AG04450 (cell line): ENCODE results near the gene TNFRSF18. TPM values are rescaled to one million over a fixed set of nuclear protein-coding genes. Genes with fewer than 3 reads are reported as not detected.
A peak's percentile ranks its signal among the peaks of the same experiment; 100 is the strongest.

ENCODE experiments used
- CTCF ChIA-PET: fragments of 300-600, 350-600 bp; formaldehyde crosslinking; extraction: SDS; loops from one replicate; lab custom pipeline; 2022; ENCODE audit warnings: antibody characterized with exemption, inconsistent platforms; lab: Charles Lee
- POLR2A ChIA-PET: fragments of 350-600 bp; formaldehyde crosslinking; extraction: SDS; loops from one replicate; lab custom pipeline; 2021; ENCODE audit warnings: antibody characterized with exemption, inconsistent platforms; lab: Yijun Ruan, JAX
- DNase-seq: peaks from one replicate; pipeline ENCODE4 v3.0.0-alpha.2; 2011; ENCODE audit warnings: low read depth, low spot score
- H3K27ac ChIP-seq: one replicate; pipeline ENCODE4 v1.5.1; 2012; ENCODE audit warnings: low read depth, low read length, control low read depth
- H3K27me3 ChIP-seq: one replicate; pipeline ENCODE4 v1.6.0; 2012; ENCODE audit warnings: low read length; ENCODE audit not compliant: control insufficient read depth, insufficient read depth
- H3K4me3 ChIP-seq: 2 replicates; pipeline ENCODE4 v1.5.1; 2011; ENCODE audit warnings: mild to moderate bottlenecking, low read depth, low read length, control low read depth
- H3K9me3 ChIP-seq: 2 replicates; pipeline ENCODE4 v1.5.1; 2012; ENCODE audit warnings: low read length; ENCODE audit not compliant: control insufficient read depth, insufficient read depth
- CTCF ChIP-seq: IDR thresholded peaks from 2 replicates; pipeline ENCODE4 v1.5.1; 2011; ENCODE audit warnings: low read depth, low read length, control low read depth, inconsistent platforms
- polyA plus RNA-seq: library from polyadenylated mRNA; depleted of rRNA; stranded (reverse); fragments of >200 nt; gene quantifications from 2 replicates; pipeline ENCODE4 v1.2.3, GENCODE V29; 2011; rRNA removed
- small RNA-seq: library from RNA; depleted of rRNA; stranded (forward); fragments of <200 nt; gene quantifications from one replicate; pipeline ENCODE3, GENCODE V24; 2012; ENCODE audit warnings: low read depth; ENCODE audit not compliant: insufficient read length

The TNFRSF18 gene
- polyA plus RNA-seq, 1 experiment = 1.0 TPM

GRCh38 chr1:1157033-1157365 lies 49.4 kb downstream of the TNFRSF18 start:
- ChIA-PET POLR2A (no interaction called here), CTCF (no interaction called here)
- no peak overlapping the region for H3K4me3 ChIP-seq
- H3K27ac ChIP-seq = no peak overlapping the region
- H3K9me3 ChIP-seq = peaks cover 21% of the 10 kb centered on the region
- H3K27me3 ChIP-seq = peaks cover 2% of the 10 kb centered on the region
- no peak for TF ChIP-seq CTCF
- DNase-seq = no peak

GRCh38 chr1:1156140-1157032 lies 50.0 kb downstream of the TNFRSF18 start:
- no peak for DNase-seq
- ChIA-PET POLR2A (no interaction called here), CTCF (no interaction called here)
- Histone ChIP-seq H3K9me3 (peaks cover 27% of the 10 kb centered on the region), H3K27ac (no peak overlapping the region), H3K27me3 (peaks cover 2% of the 10 kb centered on the region), H3K4me3 (no peak overlapping the region)
- TF ChIP-seq CTCF = no peak

GRCh38 chr1:1155258-1155657 lies 51.1 kb downstream of the TNFRSF18 start:
- DNase-seq = no peak
- CTCF ChIA-PET = no interaction called here
- POLR2A ChIA-PET = no interaction called here

GRCh38 chr1:1153874-1154273 lies 52.5 kb downstream of the TNFRSF18 start:
- no peak for TF ChIP-seq CTCF
- ChIA-PET CTCF (no interaction called here), POLR2A (no interaction called here)
- H3K27me3 ChIP-seq = peaks cover 7% of the 10 kb centered on the region
- no peak overlapping the region for H3K27ac ChIP-seq
- H3K4me3 ChIP-seq = no peak overlapping the region
- peaks cover 35% of the 10 kb centered on the region for H3K9me3 ChIP-seq
- no peak for DNase-seq

More at GRCh38 chr1:1155258-1155657, 51.1 kb downstream of the TNFRSF18 start:
- no peak overlapping the region for H3K4me3 ChIP-seq
- TF ChIP-seq CTCF = no peak
- H3K27me3 ChIP-seq = peaks cover 2% of the 10 kb centered on the region
- peaks cover 35% of the 10 kb centered on the region for H3K9me3 ChIP-seq
- no peak overlapping the region for H3K27ac ChIP-seq

Small RNA genes within 50 kb of the gene (small RNA-seq; reads per million reads assigned to genes)
- 5.6 reads per million, percentile 54 among the genes with 10 or more reads in this experiment for gene MIR200A
- 1.1 reads per million for gene MIR200B
- gene MIR429 = 3.5 reads per million, percentile 30 among the genes with 10 or more reads in this experiment

Other genes with a start within 250 kb of the TNFRSF18 start
- gene NOC2L, start 247.3 kb downstream of the TNFRSF18 start, polyA plus RNA-seq = 36.1 and 41.7 TPM in 2 replicates
- gene KLHL17, start 246.0 kb downstream of the TNFRSF18 start, polyA plus RNA-seq = 5.5 and 9.7 TPM in 2 replicates
- gene PLEKHN1, start 240.1 kb downstream of the TNFRSF18 start, polyA plus RNA-seq = 0.06 and 0.15 TPM in 2 replicates
- not detected in 2 replicates for gene PERM1, start 224.5 kb downstream of the TNFRSF18 start, polyA plus RNA-seq
- 0.68 and 0.76 TPM in 2 replicates for gene HES4, start 206.5 kb downstream of the TNFRSF18 start, polyA plus RNA-seq
- gene ISG15, start 193.1 kb downstream of the TNFRSF18 start, polyA plus RNA-seq = 22.4 and 36.0 TPM in 2 replicates
- 28.3 and 37.4 TPM in 2 replicates for gene AGRN, start 186.5 kb downstream of the TNFRSF18 start, polyA plus RNA-seq
- not detected in 2 replicates for gene RNF223, start 132.3 kb downstream of the TNFRSF18 start, polyA plus RNA-seq
- 2.3 and 3.2 TPM in 2 replicates for gene C1orf159, start 90.5 kb downstream of the TNFRSF18 start, polyA plus RNA-seq
- gene TTLL10, start 32.7 kb downstream of the TNFRSF18 start, polyA plus RNA-seq = not detected in 2 replicates
- gene TNFRSF4, start 7.6 kb upstream of the TNFRSF18 start, polyA plus RNA-seq = 0.07 and 0.24 TPM in 2 replicates
- 109 and 115 TPM in 2 replicates for gene SDF4, start 25.4 kb upstream of the TNFRSF18 start, polyA plus RNA-seq
- 15.2 and 15.7 TPM in 2 replicates for gene B3GALT6, start 25.6 kb upstream of the TNFRSF18 start, polyA plus RNA-seq
- gene C1QTNF12, start 40.1 kb upstream of the TNFRSF18 start, polyA plus RNA-seq = 0.21 and 0.51 TPM in 2 replicates
- 31.1 and 31.4 TPM in 2 replicates for gene UBE2J2, start 67.3 kb upstream of the TNFRSF18 start, polyA plus RNA-seq
- 1.5 and 1.8 TPM in 2 replicates for gene SCNN1D, start 73.8 kb upstream of the TNFRSF18 start, polyA plus RNA-seq
- 17.5 and 24.8 TPM in 2 replicates for gene ACAP3, start 101.3 kb upstream of the TNFRSF18 start, polyA plus RNA-seq
- 9.6 and 15.6 TPM in 2 replicates for gene PUSL1, start 102.0 kb upstream of the TNFRSF18 start, polyA plus RNA-seq
- gene INTS11, start 118.1 kb upstream of the TNFRSF18 start, polyA plus RNA-seq = 52.8 and 69.5 TPM in 2 replicates
- gene CPTP, start 118.2 kb upstream of the TNFRSF18 start, polyA plus RNA-seq = 7.1 and 9.5 TPM in 2 replicates
- gene TAS1R3, start 124.7 kb upstream of the TNFRSF18 start, polyA plus RNA-seq = 0.10 and 0.11 TPM in 2 replicates
- gene DVL1, start 142.8 kb upstream of the TNFRSF18 start, polyA plus RNA-seq = 8.9 and 13.6 TPM in 2 replicates
- 186 and 275 TPM in 2 replicates for gene MXRA8, start 152.0 kb upstream of the TNFRSF18 start, polyA plus RNA-seq
- 54.3 and 71.2 TPM in 2 replicates for gene AURKAIP1, start 168.6 kb upstream of the TNFRSF18 start, polyA plus RNA-seq
- gene CCNL2, start 192.7 kb upstream of the TNFRSF18 start, polyA plus RNA-seq = 169 and 181 TPM in 2 replicates
- 131 and 140 TPM in 2 replicates for gene MRPL20, start 200.7 kb upstream of the TNFRSF18 start, polyA plus RNA-seq
- 0.16 and 0.24 TPM in 2 replicates for gene ANKRD65, start 214.7 kb upstream of the TNFRSF18 start, polyA plus RNA-seq
- 3.9 and 5.3 TPM in 2 replicates for gene VWA1, start 229.1 kb upstream of the TNFRSF18 start, polyA plus RNA-seq
- 0.04 TPM in 1 of 2 replicates, not detected in the other for gene ATAD3C, start 243.1 kb upstream of the TNFRSF18 start, polyA plus RNA-seq